Muscle layer of colon (tissue), 2 donors: ENCODE measurements around the gene GPR161.

Experiments used
- H3K27ac ChIP-seq: one replicate; pipeline ENCODE4 v1.7.0; 2013; ENCODE audit warnings: low read depth, mild to moderate bottlenecking, low read length, moderate library complexity
- H3K27me3 ChIP-seq, 2 donors: one replicate each; pipeline ENCODE4 v1.7.0; 2013; ENCODE audit warnings: low read length in 2 of 2, mild to moderate bottlenecking in 2 of 2; ENCODE audit not compliant: insufficient read depth in 2 of 2, control insufficient read depth in 1 of 2
- H3K36me3 ChIP-seq: one replicate; pipeline ENCODE4 v1.7.0; 2013; ENCODE audit warnings: mild to moderate bottlenecking, low read length; ENCODE audit not compliant: insufficient read depth
- H3K4me1 ChIP-seq: one replicate; pipeline ENCODE4 v1.7.0; 2013; ENCODE audit warnings: mild to moderate bottlenecking, low read length; ENCODE audit not compliant: insufficient read depth
- H3K4me3 ChIP-seq, 2 donors: one replicate each; pipeline ENCODE4 v1.7.0; 2013; ENCODE audit warnings: low read length in 2 of 2, low read depth in 1 of 2, mild to moderate bottlenecking in 1 of 2, moderate library complexity in 1 of 2
- H3K9ac ChIP-seq: one replicate; pipeline ENCODE4 v1.7.0; 2013; ENCODE audit warnings: low read length
- H3K9me3 ChIP-seq: one replicate; pipeline ENCODE4 v1.7.0; 2013; ENCODE audit warnings: mild to moderate bottlenecking, low read length
- donor health status: abdominal sarcoma.
- donor health status: Adenocarcinoma of cecum.

Gene GPR161

GRCh38 chr1:168127503-168127902 lies 9.2 kb downstream of the GPR161 start:
- no peak overlapping the region for H3K9ac ChIP-seq
- H3K9me3 ChIP-seq, result no peaks in the 10 kb centered on the region
- no peak overlapping the region for H3K27ac ChIP-seq
- no peaks in the 10 kb centered on the region for H3K27me3 ChIP-seq
- no peaks in the 10 kb centered on the region for H3K36me3 ChIP-seq
- H3K4me3 ChIP-seq, result no peak overlapping the region
- H3K4me1 ChIP-seq, result no peaks in the 10 kb centered on the region

DNA sequence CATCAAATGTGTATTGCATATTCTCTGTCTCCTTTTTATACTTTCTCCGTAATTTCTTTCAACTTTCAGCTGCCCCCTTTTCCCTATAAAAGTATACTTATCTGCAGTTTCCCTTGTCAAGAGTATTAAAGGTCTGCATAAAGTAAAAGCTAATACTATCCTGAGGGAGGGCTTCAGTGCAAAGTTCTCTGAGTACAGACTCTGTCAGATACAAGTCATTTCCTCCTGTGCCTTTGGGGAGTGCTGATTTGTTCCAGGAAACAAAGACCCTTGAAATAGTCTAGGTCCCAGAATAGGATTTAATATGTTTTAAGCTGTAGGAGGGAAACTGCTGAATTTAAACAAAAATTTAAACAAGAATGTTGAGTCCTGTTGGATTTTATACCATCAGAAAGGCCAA lies 11.7 kb downstream of the GPR161 start:
- no peak overlapping the region for H3K27ac ChIP-seq
- peaks cover 17% of the 10 kb centered on the region for H3K4me1 ChIP-seq
- H3K27me3 ChIP-seq, result no peaks in the 10 kb centered on the region
- no peaks in the 10 kb centered on the region for H3K36me3 ChIP-seq
- H3K9ac ChIP-seq, result no peak overlapping the region
- no peak overlapping the region for H3K4me3 ChIP-seq
- no peaks in the 10 kb centered on the region for H3K9me3 ChIP-seq

DNA sequence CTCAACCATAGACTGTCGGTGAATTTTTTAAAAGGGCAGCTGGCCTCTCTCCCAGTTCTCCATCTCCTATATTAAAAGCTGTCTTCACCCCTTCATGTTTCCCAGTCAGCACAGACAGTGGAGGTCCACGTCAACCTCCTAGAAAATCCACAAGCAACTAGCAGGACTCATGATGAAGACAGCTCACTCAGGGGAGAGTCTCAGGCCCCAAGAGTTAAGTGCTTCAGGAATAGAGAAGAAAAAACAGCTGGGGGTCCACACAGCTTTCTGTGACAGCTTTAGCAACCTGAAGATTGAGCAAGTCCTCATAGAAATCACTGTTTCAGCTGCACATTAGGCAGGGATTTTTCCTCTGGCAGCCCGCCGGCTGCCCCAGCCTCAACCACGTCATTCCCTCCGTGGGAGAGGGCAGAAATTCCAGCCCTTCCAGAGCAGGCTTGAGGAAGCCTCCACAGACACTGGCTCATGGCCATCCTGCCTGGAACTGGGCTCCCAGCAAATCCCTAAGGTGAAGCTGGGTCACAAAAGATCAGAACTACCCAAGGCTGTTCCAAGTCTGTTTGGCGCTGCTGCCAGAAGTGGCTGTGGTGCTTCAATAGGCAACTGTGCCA lies 15.2 kb downstream of the GPR161 start:
- no peak overlapping the region for H3K27ac ChIP-seq
- H3K4me3 ChIP-seq, result no peak overlapping the region
- H3K36me3 ChIP-seq, result peaks cover 7% of the 10 kb centered on the region
- H3K27me3 ChIP-seq, result no peaks in the 10 kb centered on the region
- H3K4me1 ChIP-seq, result peaks cover 17% of the 10 kb centered on the region
- H3K9ac ChIP-seq, result no peak overlapping the region
- no peaks in the 10 kb centered on the region for H3K9me3 ChIP-seq

DNA sequence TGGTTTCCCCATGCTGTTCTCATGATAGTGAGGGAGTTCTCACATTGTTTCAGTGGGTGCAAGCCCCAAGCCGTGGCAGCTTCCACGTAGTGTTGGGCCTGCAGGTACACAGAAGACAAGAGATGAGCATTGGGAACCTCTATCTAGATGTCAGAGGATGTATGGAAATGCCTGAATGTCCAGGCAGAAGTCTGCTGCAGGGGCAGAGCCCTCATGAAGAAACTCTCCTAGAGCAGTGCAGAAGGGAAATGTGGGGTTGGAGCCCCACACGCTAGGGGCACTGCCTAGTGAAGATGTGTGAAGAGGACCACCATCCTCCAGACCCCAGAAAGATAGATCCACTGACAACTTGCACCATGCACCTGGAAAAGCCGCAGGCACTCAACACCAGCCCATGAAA lies 17.0 kb downstream of the GPR161 start:
- Histone ChIP-seq H3K4me1 (peaks cover 17% of the 10 kb centered on the region), H3K27ac (no peak overlapping the region), H3K27me3 (no peaks in the 10 kb centered on the region), H3K9me3 (no peaks in the 10 kb centered on the region), H3K4me3 (no peak overlapping the region), H3K9ac (no peak overlapping the region), H3K36me3 (peaks cover 7% of the 10 kb centered on the region)

GRCh38 chr1:168116327-168116799 lies 20.4 kb downstream of the GPR161 start:
- Histone ChIP-seq H3K9me3 (no peaks in the 10 kb centered on the region), H3K4me3 (no peak overlapping the region), H3K4me1 (peaks cover 6% of the 10 kb centered on the region), H3K36me3 (peaks cover 7% of the 10 kb centered on the region), H3K27me3 (no peaks in the 10 kb centered on the region), H3K9ac (no peak overlapping the region), H3K27ac (no peak overlapping the region)

DNA sequence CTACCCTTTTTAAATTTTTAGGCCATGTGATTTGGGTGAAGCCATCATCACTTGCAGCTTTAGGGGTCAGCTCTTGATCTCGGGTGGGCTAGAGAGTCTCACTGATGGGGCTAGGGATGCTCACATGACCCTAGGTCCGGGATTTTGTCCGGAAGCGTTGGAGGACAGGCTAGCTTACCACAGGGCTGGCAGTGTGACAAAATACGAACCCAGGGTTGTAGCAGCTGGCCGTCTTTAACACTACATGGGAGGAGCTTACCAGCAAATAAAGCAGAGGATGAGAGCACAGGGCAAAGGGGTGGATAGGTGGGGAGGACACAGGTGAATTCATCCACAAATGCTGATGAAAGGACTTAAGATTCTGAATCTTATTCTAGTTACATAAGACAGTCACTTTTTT lies 21.9 kb downstream of the GPR161 start:
- peaks cover 7% of the 10 kb centered on the region for H3K36me3 ChIP-seq
- no peak overlapping the region for H3K9ac ChIP-seq
- no peak overlapping the region for H3K4me3 ChIP-seq
- no peak overlapping the region for H3K27ac ChIP-seq
- no peaks in the 10 kb centered on the region for H3K9me3 ChIP-seq
- no peaks in the 10 kb centered on the region for H3K4me1 ChIP-seq
- H3K27me3 ChIP-seq, result no peaks in the 10 kb centered on the region

GRCh38 chr1:168112673-168113305 lies 23.9 kb downstream of the GPR161 start:
- Histone ChIP-seq H3K27ac (no peak overlapping the region), H3K9ac (no peak overlapping the region), H3K9me3 (no peaks in the 10 kb centered on the region), H3K4me3 (no peak overlapping the region), H3K27me3 (no peaks in the 10 kb centered on the region), H3K36me3 (peaks cover 7% of the 10 kb centered on the region), H3K4me1 (no peaks in the 10 kb centered on the region)

- H3K27me3 ChIP-seq, result no peaks in the 10 kb centered on the region
- no peaks in the 10 kb centered on the region for H3K9me3 ChIP-seq
Measured at GRCh38 chr1:168110896-168111545, 25.7 kb downstream of the GPR161 start.

GRCh38 chr1:168106274-168106673 lies 30.5 kb downstream of the GPR161 start:
- Histone ChIP-seq H3K27ac (no peak overlapping the region), H3K9me3 (no peaks in the 10 kb centered on the region)

More at GRCh38 chr1:168110896-168111545, 25.7 kb downstream of the GPR161 start:
- Histone ChIP-seq H3K9ac (no peak overlapping the region), H3K4me3 (no peak overlapping the region), H3K4me1 (no peaks in the 10 kb centered on the region), H3K36me3 (no peaks in the 10 kb centered on the region), H3K27ac (no peak overlapping the region)

GRCh38 chr1:168105846-168106245 lies 30.9 kb downstream of the GPR161 start:
- Histone ChIP-seq H3K4me1 (no peaks in the 10 kb centered on the region), H3K9me3 (no peaks in the 10 kb centered on the region), H3K27ac (no peak overlapping the region), H3K4me3 (no peak overlapping the region), H3K27me3 (no peaks in the 10 kb centered on the region), H3K9ac (no peak overlapping the region), H3K36me3 (no peaks in the 10 kb centered on the region)

More at GRCh38 chr1:168106274-168106673, 30.5 kb downstream of the GPR161 start:
- no peak overlapping the region for H3K9ac ChIP-seq
- H3K27me3 ChIP-seq, result no peaks in the 10 kb centered on the region
- H3K4me1 ChIP-seq, result no peaks in the 10 kb centered on the region
- no peaks in the 10 kb centered on the region for H3K36me3 ChIP-seq
- H3K4me3 ChIP-seq, result no peak overlapping the region

DNA sequence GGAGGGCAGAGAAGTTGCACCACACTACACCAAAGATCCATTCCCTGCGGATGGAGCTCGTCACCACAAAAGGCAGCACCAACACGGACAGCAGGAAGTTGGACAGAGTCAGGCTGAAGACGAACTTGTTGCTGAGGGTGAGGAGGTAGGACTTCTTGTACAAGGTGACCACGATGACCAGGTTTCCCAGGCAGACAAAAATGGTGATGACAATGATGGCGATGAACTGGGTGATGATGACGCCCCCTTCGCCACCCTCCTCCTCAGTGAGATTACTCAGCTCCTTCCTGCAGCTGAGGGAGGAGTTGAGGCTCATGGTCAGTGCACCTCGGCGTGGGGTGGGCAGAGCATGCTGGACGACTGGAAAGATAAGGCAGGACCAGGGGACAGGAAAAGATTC lies 32.2 kb downstream of the GPR161 start:
- Histone ChIP-seq H3K9me3 (no peaks in the 10 kb centered on the region), H3K9ac (no peak overlapping the region), H3K4me1 (peaks cover 12% of the 10 kb centered on the region), H3K36me3 (no peaks in the 10 kb centered on the region), H3K27me3 (no peaks in the 10 kb centered on the region), H3K4me3 (no peak overlapping the region), H3K27ac (no peak overlapping the region)
